NCI-H526 treated with DMSO at 0.1 percent for 48 hours (cell line): ENCODE results near the gene SKIDA1.

Source experiments
- DNase-seq: peaks from one replicate; lab custom pipeline; 2025; lab: John Stamatoyannopoulos, UW

SKIDA1 gene

GRCh38 chr10:21516242-21517131, 9.0 kb downstream of the SKIDA1 start:
- no peak for DNase-seq

- peak; percentile 62 for DNase-seq
These were observed 9.9 kb downstream of the SKIDA1 start for GRCh38 chr10:21515361-21516241.

- no peak for DNase-seq
These were observed 10.6 kb downstream of the SKIDA1 start for GRCh38 chr10:21514818-21515351.

GRCh38 chr10:21514129-21514817, 11.2 kb downstream of the SKIDA1 start:
- no peak for DNase-seq

GRCh38 chr10:21513405-21513788, 12.1 kb downstream of the SKIDA1 start:
- no peak for DNase-seq

GRCh38 chr10:21512573-21513404, 12.7 kb downstream of the SKIDA1 start:
- no peak for DNase-seq

- DNase-seq, result no peak
These were observed 13.4 kb downstream of the SKIDA1 start for GRCh38 chr10:21511946-21512572.

- DNase-seq, result no peak
These were observed 14.3 kb downstream of the SKIDA1 start for GRCh38 chr10:21511095-21511570.

- peak; percentile 56 for DNase-seq
These were observed 15.0 kb downstream of the SKIDA1 start for GRCh38 chr10:21510241-21511094.

GRCh38 chr10:21509341-21510240, 15.9 kb downstream of the SKIDA1 start:
- no peak for DNase-seq

GRCh38 chr10:21508706-21509331, 16.7 kb downstream of the SKIDA1 start:
- peak; percentile 73 for DNase-seq

GRCh38 chr10:21507150-21507549, 18.3 kb downstream of the SKIDA1 start:
- DNase-seq, result peak; percentile 56

- DNase-seq, result no peak
These were observed 19.1 kb downstream of the SKIDA1 start for GRCh38 chr10:21506351-21506750.

- DNase-seq, result peak; percentile 27
These were observed 19.7 kb downstream of the SKIDA1 start for GRCh38 chr10:21505711-21506278.

- no peak for DNase-seq
These were observed 21.9 kb downstream of the SKIDA1 start for GRCh38 chr10:21503542-21503941.

- no peak for DNase-seq
These were observed 23.1 kb downstream of the SKIDA1 start for GRCh38 chr10:21502348-21502740.

GRCh38 chr10:21501731-21502347, 23.6 kb downstream of the SKIDA1 start:
- DNase-seq, result no peak
